HepG2 (cell line): ENCODE results near the gene NT5C1B. TPM values are rescaled to one million over a fixed set of nuclear protein-coding genes. Genes with fewer than 3 reads are reported as not detected.

Experiments used
- ATAC-seq: fragments of 200-7000 bp; cut with Tn5 transposase; 3 replicates; pipeline ENCODE4 v1.9.1; 2020; ENCODE audit warnings: mild to moderate bottlenecking, moderate library complexity
- BruUV-seq: library from RNA; stranded (reverse); fragments of 400-500 nt; replicated peaks from 2 replicates; lab custom pipeline; 2021; lab: Mats Ljungman, UMichigan
- CTCF ChIA-PET: fragments of 300-600 bp; formaldehyde crosslinking; extraction: SDS; loops from one replicate; lab custom pipeline; 2021; ENCODE audit warnings: low total read pairs, inconsistent platforms, low intra/inter-chr PET ratio; lab: Yijun Ruan, JAX
- POLR2A ChIA-PET: fragments of 350-600 bp; sonication (Branson Sonifier 250); formaldehyde crosslinking; loops from one replicate; lab custom pipeline; 2020; ENCODE audit warnings: antibody characterized with exemption, inconsistent platforms; lab: Yijun Ruan, JAX
- DNase-seq: peaks from one replicate; pipeline ENCODE4 v3.0.0-alpha.2; 2015; ENCODE audit warnings: low spot score
- FAIRE-seq: peaks from 3 replicates; lab custom pipeline; 2011; peaks lifted over from hg19 to GRCh38; lab: Jason Lieb, UNC
- H2AFZ ChIP-seq: one replicate; pipeline ENCODE4 v1.6.1; 2011; ENCODE audit warnings: low read length, inconsistent platforms
- H3K27ac ChIP-seq: fragments of 300-600 bp; 3 replicates; pipeline ENCODE4 v1.8.0; 2011; ENCODE audit warnings: mixed run types, mild to moderate bottlenecking, mixed read lengths, low read length, inconsistent platforms; ENCODE audit not compliant: insufficient read depth; ENCODE audit errors: extremely low read length
- H3K27me3 ChIP-seq, 2 experiments: fragments of 200-600 bp in 1 of 2; 2 replicates in 1 of 2; 3 replicates in 1 of 2; pipeline versions ENCODE4 v1.6.0 to v1.8.0; 2011; ENCODE audit warnings: low read length in 2 of 2, mild to moderate bottlenecking in 2 of 2, moderate library complexity in 2 of 2, inconsistent platforms in 1 of 2; ENCODE audit not compliant: insufficient read depth in 2 of 2, control insufficient read depth in 1 of 2
- H3K36me3 ChIP-seq, 2 experiments: fragments of 200-600 bp in 1 of 2; replicated peaks in 1 of 2; 2 replicates in 1 of 2; 3 replicates in 1 of 2; pipeline versions ENCODE4 v1.5.1 to v1.8.0; 2011; ENCODE audit warnings: low read length in 2 of 2, inconsistent platforms in 1 of 2; ENCODE audit not compliant: insufficient read depth in 2 of 2, control insufficient read depth in 1 of 2
- H3K4me1 ChIP-seq: 2 replicates; pipeline ENCODE4 v1.5.1; 2012; ENCODE audit warnings: low read length, inconsistent platforms; ENCODE audit not compliant: insufficient read depth
- H3K4me2 ChIP-seq: 2 replicates; pipeline ENCODE4 v1.6.0; 2011; ENCODE audit warnings: low read depth, low read length, inconsistent platforms
- H3K4me3 ChIP-seq, 3 experiments: fragments of 200-600 bp in 1 of 3; sonication (generic), shearing (Covaris generic) in 1 of 3; replicated peaks in 1 of 3; 2 replicates each; pipeline ENCODE4 v1.5.1; 2011 to 2016; ENCODE audit warnings: low read length in 3 of 3, inconsistent platforms in 2 of 3, low read depth in 2 of 3, mild to moderate bottlenecking in 2 of 3, control low read depth in 1 of 3, mixed read lengths in 1 of 3; ENCODE audit not compliant: insufficient read depth in 1 of 3
- H3K79me2 ChIP-seq: one replicate; pipeline ENCODE4 v1.6.1; 2011; ENCODE audit warnings: low read length, inconsistent platforms; ENCODE audit not compliant: insufficient read depth
- H3K9ac ChIP-seq: 2 replicates; pipeline ENCODE4 v1.6.0; 2011; ENCODE audit warnings: mild to moderate bottlenecking, low read depth, low read length, inconsistent platforms; ENCODE audit not compliant: insufficient read depth
- H3K9me3 ChIP-seq: 2 replicates; pipeline ENCODE4 v1.5.1; 2012; ENCODE audit warnings: mild to moderate bottlenecking, low read length
- H4K20me1 ChIP-seq: 2 replicates; pipeline ENCODE4 v1.6.0; 2011; ENCODE audit warnings: inconsistent platforms, mild to moderate bottlenecking, low read length, moderate library complexity; ENCODE audit not compliant: insufficient read depth
- GABPB1 ChIP-seq: IDR thresholded peaks from 2 replicates; pipeline ENCODE4 v1.6.1; 2016; ENCODE audit warnings: mild to moderate bottlenecking, missing genetic modification reagents, moderate library complexity, missing compliant biosample characterization
- GTF3A ChIP-seq: sonication (generic); formaldehyde crosslinking; conservative IDR thresholded peaks from 2 replicates; pipeline ENCODE4 v1.4.0; 2020; ENCODE audit warnings: mild to moderate bottlenecking, missing genetic modification reagents
- KIAA2018 ChIP-seq: sonication (generic); formaldehyde crosslinking; IDR thresholded peaks from 2 replicates; pipeline ENCODE4 v1.5.0; 2020; ENCODE audit warnings: mild to moderate bottlenecking, missing genetic modification reagents, borderline replicate concordance
- KMT2A ChIP-seq: sonication (generic); formaldehyde crosslinking; IDR thresholded peaks from 2 replicates; pipeline ENCODE4 v1.4.0; 2020; ENCODE audit warnings: missing genetic modification reagents
- MAFK ChIP-seq, 2 experiments: IDR thresholded peaks in 1 of 2; conservative IDR thresholded peaks in 1 of 2; 2 replicates each; pipeline ENCODE4 v1.6.1; 2011; ENCODE audit warnings: improper control_type of control experiment in 2 of 2, low read length in 2 of 2
- MXD1 ChIP-seq: sonication (generic); formaldehyde crosslinking; IDR thresholded peaks from 2 replicates; pipeline ENCODE4 v1.4.0; 2020; ENCODE audit warnings: mild to moderate bottlenecking, missing genetic modification reagents
- THRA ChIP-seq: sonication (generic); formaldehyde crosslinking; IDR thresholded peaks from 2 replicates; pipeline ENCODE4 v1.4.0; 2020; ENCODE audit warnings: missing genetic modification reagents, borderline replicate concordance
- ZBTB33 ChIP-seq: sonication (generic); formaldehyde crosslinking; IDR thresholded peaks from 2 replicates; pipeline ENCODE4 v1.4.0; 2020; ENCODE audit warnings: missing genetic modification reagents
- ZNF382 ChIP-seq: sonication (generic); formaldehyde crosslinking; IDR thresholded peaks from 2 replicates; pipeline ENCODE4 v1.5.0; 2020; ENCODE audit warnings: missing genetic modification reagents, mild to moderate bottlenecking, borderline replicate concordance
- ZNF776 ChIP-seq: sonication (generic); formaldehyde crosslinking; IDR thresholded peaks from 2 replicates; pipeline ENCODE4 v1.4.0; 2020; ENCODE audit warnings: mild to moderate bottlenecking, missing genetic modification reagents
- ZNF816 ChIP-seq: sonication (generic); formaldehyde crosslinking; IDR thresholded peaks from 2 replicates; pipeline ENCODE4 v1.8.0; 2022; ENCODE audit warnings: missing genetic modification reagents, mild to moderate bottlenecking, borderline replicate concordance
- ZSCAN22 ChIP-seq: sonication (generic); formaldehyde crosslinking; IDR thresholded peaks from 2 replicates; pipeline ENCODE4 v1.4.0; 2020; ENCODE audit warnings: mild to moderate bottlenecking, missing genetic modification reagents
- WGBS: methylation state at CpG from one replicate; pipeline ENCODE4 v1.1.6; 2017; ENCODE audit warnings: low lambda C conversion rate; 5-methylcytosine and 5-hydroxymethylcytosine counted together
- in situ Hi-C: cut with HindIII; loops from 2 replicates; pipeline ENCODE4 v1.10.0; 2017; ENCODE audit warnings: low pct_unique_long_range_greater_than_20kb; ENCODE audit not compliant: extremely low pct_ligation_motif_present
- intact Hi-C: fragments of 100-400 bp; cut with micrococcal nuclease; formaldehyde crosslinking; loops from one replicate; pipeline ENCODE4 v1.10.0; 2022; ENCODE audit not compliant: unreplicated experiment
- polyA plus RNA-seq, 8 experiments: library from polyadenylated mRNA; depleted of rRNA in 3 of 8; stranded (reverse) in 7 of 8; unstranded in 1 of 8; fragments of >200 nt; fragmentation: Illumina TruSeq in 4 of 8; extraction: Trizol in 4 of 8; gene quantifications; 2 replicates each; pipeline versions ENCODE4 v1.2.1 to v1.2.3, GENCODE V29; 2011 to 2016; ENCODE audit warnings: low read depth in 4 of 8, missing spikeins in 1 of 8, mixed read lengths in 1 of 8; ENCODE audit not compliant: insufficient read depth in 1 of 8
- total RNA-seq, 5 experiments: library from RNA; depleted of rRNA; stranded (reverse); fragments of >200 nt; fragmentation: Illumina TruSeq; extraction: Trizol; gene quantifications; 2 replicates each; pipeline ENCODE4 v1.2.3, GENCODE V29; 2016; ENCODE audit warnings: low read depth in 1 of 5

Gene NT5C1B
- total and polyA plus RNA-seq, 2 of the 13 experiments (the other 11 are each of a cell fraction or from before 2014, with no cell fraction given) = not detected

- no peak overlapping the region for H3K4me2 ChIP-seq
- no peak overlapping the region for H3K27ac ChIP-seq
- DNase-seq = no peak
- no peaks in the 10 kb centered on the region for H3K36me3 ChIP-seq
- BruUV-seq = no TSS peak
- H3K27me3 ChIP-seq = no peaks in the 10 kb centered on the region
- FAIRE-seq = no peak
- intact Hi-C loops = no loop called here
- H3K4me1 ChIP-seq = no peaks in the 10 kb centered on the region
- no peak overlapping the region for H3K4me3 ChIP-seq
- no peaks in the 10 kb centered on the region for H3K9me3 ChIP-seq
- no peaks in the 10 kb centered on the region for H4K20me1 ChIP-seq
- in situ Hi-C loops = no loop called here
- no peaks in the 10 kb centered on the region for H3K79me2 ChIP-seq
- ChIA-PET POLR2A (no interaction called here), CTCF (no interaction called here)
- 82% methylated on average over 3 of the region's 3 CpGs for WGBS
- ATAC-seq = no peak
- H3K9ac ChIP-seq = no peak overlapping the region
- H2AFZ ChIP-seq = no peak overlapping the region
- TF ChIP-seq ZSCAN22 (CRISPR knock-in tag) (no peak), GTF3A (CRISPR knock-in tag) (no peak), ZNF816 (CRISPR knock-in tag) (no peak), KMT2A (CRISPR knock-in tag) (no peak), MAFK (conservative IDR thresholded peaks at IDR 0.05 in 1 of 2, IDR thresholded peaks at IDR 0.05 in 1 of 2; ENCODE audit: low read length in 2 of 2) (no peak), ZBTB33 (CRISPR knock-in tag) (no peak), ZNF382 (CRISPR knock-in tag) (no peak), GABPB1 (CRISPR knock-in tag) (no peak), THRA (no peak), ZNF776 (CRISPR knock-in tag) (no peak), MXD1 (no peak), KIAA2018 (CRISPR knock-in tag) (no peak)
These were observed 14.6 kb upstream of the NT5C1B start for GRCh38 chr2:18603854-18604530.
